ENCODE data around the gene SASH1. TPM values are rescaled to one million over a fixed set of nuclear protein-coding genes. Genes with fewer than 3 reads are reported as not detected.

SASH1 gene
- 25.1 and 29.5 TPM in 2 replicates for total RNA-seq

DNA sequence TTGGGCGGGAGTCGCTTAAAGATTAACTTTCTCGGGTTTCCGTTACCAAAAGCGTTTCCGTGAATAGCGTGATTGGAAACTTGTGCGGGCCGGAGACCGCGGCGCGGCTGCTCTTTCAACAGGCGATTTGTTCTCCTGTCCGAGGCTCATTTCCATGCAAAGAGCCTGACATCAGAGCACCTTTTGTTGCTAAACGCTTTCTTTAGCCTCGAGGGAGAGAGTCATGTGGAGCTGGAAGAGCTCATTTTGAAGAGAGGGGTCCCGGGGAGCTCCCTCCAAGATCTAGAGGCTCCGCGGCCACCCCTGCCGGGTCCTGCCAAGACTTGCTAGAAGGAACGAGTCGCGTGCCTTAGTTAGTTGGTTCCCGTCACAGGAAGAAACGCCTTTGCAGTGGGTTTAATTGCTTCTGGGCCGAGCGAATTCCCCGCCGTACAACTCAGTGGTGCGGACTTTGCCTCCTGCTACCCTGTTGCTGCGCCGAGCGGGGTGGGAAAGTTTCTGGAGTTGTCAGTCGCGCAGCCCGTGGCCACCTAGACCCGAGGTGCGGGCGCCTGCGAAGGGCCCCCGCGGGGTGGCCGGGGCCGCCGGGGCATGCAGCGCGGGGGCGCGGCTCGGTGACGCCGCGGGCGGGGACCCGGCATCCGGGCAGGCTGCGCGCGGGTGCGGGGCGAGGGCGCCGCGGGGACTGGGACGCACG is at the start of gene SASH1:
TSS of gene SASH1 (plus strand) at position 489 of the 697 bp plus-strand sequence. CDS start 230 bp downstream, outside the sequence.

Small RNA genes lying within 50 kb of the gene (small RNA-seq; reads per million reads assigned to genes)
- not detected for gene SNRPEP6

Data from placental epithelial cell (primary cell).